ENCODE measurements around the gene CCNC.

CCNC gene

GRCh38 chr6:99543968-99544367 is 24.5 kb downstream of the CCNC start:
- no peak for DNase-seq

- no peak for DNase-seq
These were observed 37.8 kb downstream of the CCNC start for GRCh38 chr6:99530627-99531026.

GRCh38 chr6:99522531-99522930 is 45.9 kb downstream of the CCNC start:
- no peak for DNase-seq

- DNase-seq, result no peak
These were observed 46.8 kb downstream of the CCNC start for GRCh38 chr6:99521633-99522151.

- peak; percentile 76 for DNase-seq
These were observed 47.4 kb downstream of the CCNC start for GRCh38 chr6:99520855-99521632.

GRCh38 chr6:99519446-99519845 is 49.0 kb downstream of the CCNC start:
- DNase-seq, result no peak

- DNase-seq, result no peak
These were observed 54.4 kb downstream of the CCNC start for GRCh38 chr6:99514089-99514488.

- DNase-seq, result no peak
These were observed 56.4 kb downstream of the CCNC start for GRCh38 chr6:99512033-99512432.

GRCh38 chr6:99507648-99508047 is 60.8 kb downstream of the CCNC start:
- no peak for DNase-seq

GRCh38 chr6:99501762-99502161 is 66.7 kb downstream of the CCNC start:
- DNase-seq, result no peak

- no peak for DNase-seq
These were observed 70.0 kb downstream of the CCNC start for GRCh38 chr6:99498421-99498820.

- DNase-seq, result no peak
These were observed 73.0 kb downstream of the CCNC start for GRCh38 chr6:99495466-99495865.

Measured in CD4-positive, alpha-beta T cell treated with Interleukin-15 for 1 hour (primary cell).